Mucosa of descending colon (tissue), 3 donors: Measurements from ENCODE around the gene NISCH. TPM values are rescaled to one million over a fixed set of nuclear protein-coding genes. Genes with fewer than 3 reads are reported as not detected.

Source experiments
- ATAC-seq: fragments of 200-7000 bp; cut with Tn5 transposase; one replicate; pipeline ENCODE4 v1.9.1; 2020; ENCODE audit warnings: mild to moderate bottlenecking, moderate library complexity
- DNase-seq, 3 donors: peaks; one replicate each; pipeline ENCODE4 v3.0.0-alpha.2; 2020
- H3K36me3 ChIP-seq: fragments of 200-600 bp; one replicate; pipeline ENCODE4 v1.8.0; 2021; ENCODE audit warnings: low read depth, mild to moderate bottlenecking
- H3K4me1 ChIP-seq: fragments of 200-600 bp; one replicate; pipeline ENCODE4 v1.8.0; 2021; ENCODE audit warnings: low read depth, mild to moderate bottlenecking
- H3K4me3 ChIP-seq: fragments of 200-600 bp; one replicate; pipeline ENCODE4 v1.8.0; 2021; ENCODE audit warnings: mild to moderate bottlenecking
- H3K9me3 ChIP-seq: fragments of 200-600 bp; one replicate; pipeline ENCODE4 v1.8.0; 2021; ENCODE audit warnings: mild to moderate bottlenecking
- CTCF ChIP-seq: fragments of 200-600 bp; IDR thresholded peaks from one replicate; pipeline ENCODE4 v1.8.0; 2022; ENCODE audit warnings: antibody characterized with exemption, mild to moderate bottlenecking
- intact Hi-C, 2 donors: fragments of 100-400 bp; cut with DNase I in 1 of 2; cut with micrococcal nuclease in 1 of 2; formaldehyde crosslinking; loops; one replicate each; pipeline versions ENCODE4 v1.11.0 to v1.11.1; 2022; cut with DNase I, micrococcal nuclease
- total RNA-seq, 3 donors: library from RNA; stranded (reverse); fragmentation: NEBNext Ultra II Directional in 2 of 3; extraction: Animal tissue kit (Norgen Biotek cat#: 25700) in 2 of 3; gene quantifications; one replicate each; pipeline versions ENCODE4 v1.2.1 to v1.2.4, GENCODE V29; 2021 to 2023
- donor health status: DM: no; HTN: no; CAD: no; lungs with moderate emphysema.
- donor health status: DM: no; HTN: no; CAD: no.
- donor health status: DM: no; HTN: yes; CAD: no.

The NISCH gene
- total RNA-seq, 3 donors from 2014 or later = 57.6 to 91.0 (median 72.1) TPM

GRCh38 chr3:52528586-52529375, 73.4 kb downstream of the NISCH start:
- no peaks in the 10 kb centered on the region for H3K9me3 ChIP-seq
- ATAC-seq = no peak
- H3K4me3 ChIP-seq = no peak overlapping the region
- H3K36me3 ChIP-seq = no peaks in the 10 kb centered on the region
- H3K4me1 ChIP-seq = peaks cover 6% of the 10 kb centered on the region
- intact Hi-C loops = no loop called here
- TF ChIP-seq CTCF = no peak
- peak in 2 of 3 donors; percentile 26 to 46 for DNase-seq

GRCh38 chr3:52529376-52530333, 74.3 kb downstream of the NISCH start:
- Histone ChIP-seq H3K4me1 (peaks cover 6% of the 10 kb centered on the region), H3K4me3 (no peak overlapping the region), H3K36me3 (no peaks in the 10 kb centered on the region), H3K9me3 (no peaks in the 10 kb centered on the region)
- ATAC-seq = no peak
- peak in 1 of 3 donors; percentile 18 for DNase-seq
- no peak for TF ChIP-seq CTCF
- intact Hi-C loops = no loop called here

GRCh38 chr3:52530918-52531826, 75.8 kb downstream of the NISCH start:
- Histone ChIP-seq H3K4me1 (peaks cover 9% of the 10 kb centered on the region), H3K36me3 (no peaks in the 10 kb centered on the region), H3K4me3 (no peak overlapping the region), H3K9me3 (no peaks in the 10 kb centered on the region)
- no peak for TF ChIP-seq CTCF
- no peak for ATAC-seq
- intact Hi-C loops = no loop called here
- DNase-seq = peak in 2 of 3 donors; percentile 1 to 28

GRCh38 chr3:52531860-52532516, 76.6 kb downstream of the NISCH start:
- H3K4me3 ChIP-seq = no peak overlapping the region
- intact Hi-C loops = no loop called here
- no peaks in the 10 kb centered on the region for H3K36me3 ChIP-seq
- ATAC-seq = no peak
- no peaks in the 10 kb centered on the region for H3K9me3 ChIP-seq
- no peak for TF ChIP-seq CTCF
- peaks cover 12% of the 10 kb centered on the region for H3K4me1 ChIP-seq
- DNase-seq = peak in 1 of 3 donors; percentile 30

GRCh38 chr3:52532517-52532837, 77.1 kb downstream of the NISCH start:
- intact Hi-C loops = no loop called here

More at GRCh38 chr3:52532517-52532837, 77.1 kb downstream of the NISCH start:
- Histone ChIP-seq H3K36me3 (no peaks in the 10 kb centered on the region), H3K4me1 (peaks cover 16% of the 10 kb centered on the region), H3K9me3 (no peaks in the 10 kb centered on the region), H3K4me3 (no peak overlapping the region)
- no peak for TF ChIP-seq CTCF
- ATAC-seq (no peak), DNase-seq (peak in 2 of 3 donors; percentile 33 to 53)
